Stomach (tissue), 9 donors: Measurements from ENCODE around the gene MTREX. TPM values are rescaled to one million over a fixed set of nuclear protein-coding genes. Genes with fewer than 3 reads are reported as not detected.

Source experiments
- DNase-seq, 2 donors: peaks; one replicate each; pipeline versions ENCODE4 v3.0.0 to v3.0.0-alpha.2; 2013 to 2019
- H3K27ac ChIP-seq, 5 donors: fragments of 200-600 bp in 4 of 5; sonication (generic) in 4 of 5; one replicate each; pipeline ENCODE4 v1.5.1; 2013 to 2019; ENCODE audit warnings: mild to moderate bottlenecking in 1 of 5, moderate library complexity in 1 of 5
- H3K27me3 ChIP-seq, 3 donors: fragments of 200-600 bp; sonication (generic); one replicate each; pipeline ENCODE4 v1.5.1; 2017 to 2019; ENCODE audit warnings: mixed run types in 1 of 3
- H3K36me3 ChIP-seq, 4 donors: fragments of 200-600 bp; sonication (generic); 1 replicate in 3 of 4; 2 replicates in 1 of 4; pipeline ENCODE4 v1.5.1; 2016 to 2019
- H3K4me1 ChIP-seq, 4 donors: fragments of 200-600 bp; sonication (generic); one replicate each; pipeline ENCODE4 v1.5.1; 2016 to 2019
- H3K4me3 ChIP-seq, 4 donors: fragments of 200-600 bp; sonication (generic) in 3 of 4; one replicate each; pipeline ENCODE4 v1.5.1; 2016 to 2019; ENCODE audit warnings: mild to moderate bottlenecking in 1 of 4
- H3K9me3 ChIP-seq, 4 donors: fragments of 200-600 bp; sonication (generic); one replicate each; pipeline ENCODE4 v1.5.1; 2016 to 2019
- EP300 ChIP-seq: sonication (generic); formaldehyde crosslinking; IDR thresholded peaks from one replicate; pipeline ENCODE4 v1.6.1; 2017; ENCODE audit warnings: antibody characterized with exemption
- POLR2A ChIP-seq, 4 donors: fragments of 450-650 bp; IDR thresholded peaks; one replicate each; pipeline ENCODE4 v1.6.1; 2016; ENCODE audit warnings: antibody characterized with exemption in 4 of 4, control low read depth in 2 of 4, mild to moderate bottlenecking in 1 of 4, moderate library complexity in 1 of 4
- POLR2AphosphoS5 ChIP-seq, 3 donors: sonication (generic); formaldehyde crosslinking; IDR thresholded peaks; one replicate each; pipeline ENCODE4 v1.6.1; 2016; ENCODE audit warnings: antibody characterized with exemption in 3 of 3
- WGBS, 5 donors: extraction: QIAGEN DNeasy Blood & Tissue Kit in 3 of 5; methylation state at CpG; one replicate each; pipeline versions ENCODE4 v1.1.5 to v1.1.7; 2013 to 2018; 5-methylcytosine and 5-hydroxymethylcytosine counted together
- intact Hi-C: fragments of 100-400 bp; cut with DNase I; formaldehyde crosslinking; loops from one replicate; pipeline ENCODE4 v1.15.1; 2023; ENCODE audit warnings: low total_unique reads
- polyA plus RNA-seq, 3 donors: library from polyadenylated mRNA; stranded (reverse); fragments of 200-250 nt; gene quantifications; one replicate each; pipeline ENCODE4 v1.2.3, GENCODE V29; 2013
- total RNA-seq, 5 donors: library from RNA; depleted of rRNA; stranded (reverse); fragments of >200 nt; gene quantifications; one replicate each; pipeline versions ENCODE4 v1.1.0 to v1.2.3, GENCODE V29; 2014 to 2016
- TF ChIP-seq, protein P1 (sequence below), 7 experiments: fragments of 450-650 bp in 4 of 7; fragments of 200-600 bp in 3 of 7; sonication (generic) in 3 of 7; IDR thresholded peaks; one replicate each; pipeline ENCODE4 v1.5.1; 2016 to 2019; ENCODE audit warnings: antibody characterized with exemption in 7 of 7, control low read depth in 2 of 7, mild to moderate bottlenecking in 1 of 7
- donor health status: healthy with polysubstance abuse.
- donor health status: Bipolar disorder and iron deficiency.
- donor health status: healthy.

Gene MTREX
- total and polyA plus RNA-seq, 8 donors = 13.6 to 138 (median 30.3) TPM

DNA sequence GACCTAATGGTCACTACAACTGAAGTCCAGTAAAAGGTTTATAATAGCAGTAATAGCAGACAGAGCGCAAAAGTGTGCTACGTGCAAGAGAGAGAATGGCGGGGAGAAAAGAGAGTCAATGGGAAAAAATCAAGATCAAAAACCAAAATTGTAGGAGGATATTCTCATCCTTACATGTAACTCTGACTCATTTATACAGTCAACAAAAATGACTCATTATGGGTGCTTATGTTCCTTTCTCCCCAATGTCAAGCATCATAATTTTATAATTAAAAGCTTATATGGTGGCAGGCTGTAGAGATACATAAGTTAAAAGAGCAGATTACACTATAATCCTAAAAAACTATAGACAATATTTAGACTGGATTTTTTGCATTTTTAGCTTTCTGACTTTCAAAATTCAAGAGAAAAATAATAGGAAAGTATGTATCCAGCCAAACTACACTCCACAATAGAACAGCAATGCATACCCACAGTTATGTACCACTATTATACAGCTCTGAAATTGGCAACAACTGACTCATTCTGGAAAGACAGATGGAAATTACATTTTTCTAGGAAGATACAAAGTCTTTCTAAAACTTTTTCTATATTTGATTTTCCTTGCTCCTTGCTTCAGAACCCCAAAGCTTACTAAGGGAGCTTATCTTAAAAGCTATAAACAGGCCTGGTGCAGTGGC, 148.6 kb downstream of the MTREX start:
- no peaks in the 10 kb centered on the region for H3K27me3 ChIP-seq
- no peak overlapping the region for H3K4me3 ChIP-seq
- WGBS, 5 donors = 87 to 96% (median 95%) methylated on average over 3 of the region's 3 CpGs
- no peak for DNase-seq
- peaks cover 0 to 6% (median 3%) of the 10 kb centered on the region in 4 donors for H3K36me3 ChIP-seq
- H3K9me3 ChIP-seq = no peaks in the 10 kb centered on the region
- H3K4me1 ChIP-seq = peaks cover 0 to 43% (median 19%) of the 10 kb centered on the region in 4 donors
- H3K27ac ChIP-seq = no peak overlapping the region
- TF ChIP-seq, protein P1, sequence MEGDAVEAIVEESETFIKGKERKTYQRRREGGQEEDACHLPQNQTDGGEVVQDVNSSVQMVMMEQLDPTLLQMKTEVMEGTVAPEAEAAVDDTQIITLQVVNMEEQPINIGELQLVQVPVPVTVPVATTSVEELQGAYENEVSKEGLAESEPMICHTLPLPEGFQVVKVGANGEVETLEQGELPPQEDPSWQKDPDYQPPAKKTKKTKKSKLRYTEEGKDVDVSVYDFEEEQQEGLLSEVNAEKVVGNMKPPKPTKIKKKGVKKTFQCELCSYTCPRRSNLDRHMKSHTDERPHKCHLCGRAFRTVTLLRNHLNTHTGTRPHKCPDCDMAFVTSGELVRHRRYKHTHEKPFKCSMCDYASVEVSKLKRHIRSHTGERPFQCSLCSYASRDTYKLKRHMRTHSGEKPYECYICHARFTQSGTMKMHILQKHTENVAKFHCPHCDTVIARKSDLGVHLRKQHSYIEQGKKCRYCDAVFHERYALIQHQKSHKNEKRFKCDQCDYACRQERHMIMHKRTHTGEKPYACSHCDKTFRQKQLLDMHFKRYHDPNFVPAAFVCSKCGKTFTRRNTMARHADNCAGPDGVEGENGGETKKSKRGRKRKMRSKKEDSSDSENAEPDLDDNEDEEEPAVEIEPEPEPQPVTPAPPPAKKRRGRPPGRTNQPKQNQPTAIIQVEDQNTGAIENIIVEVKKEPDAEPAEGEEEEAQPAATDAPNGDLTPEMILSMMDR (IDR thresholded peaks at IDR 0.05) = no peak
- no peak for TF ChIP-seq POLR2A (IDR thresholded peaks at IDR 0.05)
- TF ChIP-seq EP300 = no peak
- no peak for TF ChIP-seq POLR2AphosphoS5 (IDR thresholded peaks at IDR 0.05)
- intact Hi-C loops = no loop called here

DNA sequence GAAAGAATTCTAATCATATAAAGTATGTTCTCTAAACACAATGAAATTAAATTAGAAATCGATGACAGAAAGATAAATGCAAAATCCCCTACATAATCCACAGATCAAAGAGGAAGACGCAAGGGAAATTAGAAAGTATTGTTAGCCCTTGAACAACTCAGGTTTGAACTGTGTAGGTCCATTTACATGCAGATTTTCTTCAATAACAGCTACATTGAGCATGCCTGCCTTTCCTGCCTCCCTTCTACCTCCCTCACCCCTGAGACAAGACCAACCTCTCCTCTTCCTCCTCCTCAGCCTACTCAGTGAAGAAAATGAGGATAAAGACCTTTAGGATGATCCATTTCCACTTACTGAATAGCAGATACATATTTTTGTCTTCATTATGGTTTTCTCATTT, 151.8 kb downstream of the MTREX start:
- no peak overlapping the region for H3K27ac ChIP-seq
- H3K9me3 ChIP-seq = no peaks in the 10 kb centered on the region
- H3K4me1 ChIP-seq = peaks cover 0 to 15% (median 6%) of the 10 kb centered on the region in 4 donors
- H3K36me3 ChIP-seq = peaks cover 0 to 18% (median 14%) of the 10 kb centered on the region in 4 donors
- H3K27me3 ChIP-seq = no peaks in the 10 kb centered on the region
- TF ChIP-seq, protein P1 (IDR thresholded peaks at IDR 0.05) = no peak
- TF ChIP-seq POLR2AphosphoS5 (IDR thresholded peaks at IDR 0.05) = no peak
- no peak for TF ChIP-seq EP300
- TF ChIP-seq POLR2A (IDR thresholded peaks at IDR 0.05) = no peak
- no peak for DNase-seq
- WGBS, 5 donors = 74 to 97% (median 96%) methylated on average over 2 of the region's 2 CpGs
- intact Hi-C loops = no loop called here
- H3K4me3 ChIP-seq = no peak overlapping the region

- no peak overlapping the region for H3K4me3 ChIP-seq
- no peak for DNase-seq
- no peak overlapping the region for H3K27ac ChIP-seq
- peaks cover 0 to 37% (median 26%) of the 10 kb centered on the region in 4 donors for H3K36me3 ChIP-seq
- peaks cover 12 to 24% (median 18%) of the 10 kb centered on the region in 4 donors for H3K4me1 ChIP-seq
- TF ChIP-seq EP300 = no peak
- no peak for TF ChIP-seq POLR2AphosphoS5 (IDR thresholded peaks at IDR 0.05)
- TF ChIP-seq, protein P1 (IDR thresholded peaks at IDR 0.05) = no peak
- intact Hi-C loops = no loop called here
- 94 to 99% (median 97%) methylated on average over 3 of the region's 3 CpGs for WGBS, 5 donors
- H3K9me3 ChIP-seq = no peaks in the 10 kb centered on the region
- no peaks in the 10 kb centered on the region for H3K27me3 ChIP-seq
These were observed 155.8 kb downstream of the MTREX start for GRCh38 chr5:55463613-55464012.

DNA sequence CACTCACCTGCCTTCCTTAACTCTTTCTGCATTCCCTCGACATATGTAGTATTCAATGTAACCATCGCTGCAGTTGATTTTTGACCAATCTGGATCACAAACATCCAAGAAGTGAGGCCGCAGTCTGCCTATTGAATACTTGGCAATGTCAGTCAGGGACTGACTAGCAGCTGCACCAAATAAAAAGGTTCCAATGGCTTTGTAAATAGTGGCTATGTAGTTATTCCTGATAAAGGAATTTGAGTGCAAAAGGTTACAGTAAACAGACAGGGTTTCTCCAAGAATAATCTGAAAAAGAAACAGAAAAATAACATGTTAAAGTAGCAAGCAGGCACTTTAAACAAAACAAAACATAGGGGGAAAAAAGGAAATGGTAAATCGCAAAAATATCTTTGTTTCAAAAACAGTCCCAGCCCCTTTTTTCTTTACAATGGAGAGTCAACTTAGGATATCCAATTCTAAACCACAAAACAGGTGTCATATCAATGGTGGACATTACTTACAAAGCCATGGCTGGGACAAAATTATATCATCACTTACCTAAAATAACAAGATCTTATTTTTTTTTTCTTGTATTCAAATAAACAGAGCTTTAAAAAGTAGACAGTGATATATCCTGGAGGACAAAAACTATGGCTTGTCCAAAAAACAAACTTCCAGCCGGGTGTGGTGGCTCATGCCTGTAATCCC, 160.2 kb downstream of the MTREX start:
- no peaks in the 10 kb centered on the region for H3K27me3 ChIP-seq
- H3K9me3 ChIP-seq = no peaks in the 10 kb centered on the region
- TF ChIP-seq POLR2A (IDR thresholded peaks at IDR 0.05) = no peak
- TF ChIP-seq, protein P1 (IDR thresholded peaks at IDR 0.05) = no peak
- TF ChIP-seq POLR2AphosphoS5 (IDR thresholded peaks at IDR 0.05) = peak in 1 of 3 donors; percentile 35
- no peak for TF ChIP-seq EP300
- intact Hi-C loops = no loop called here
- H3K4me3 ChIP-seq = no peak overlapping the region
- peaks cover 0 to 39% (median 21%) of the 10 kb centered on the region in 4 donors for H3K36me3 ChIP-seq
- H3K27ac ChIP-seq = peak overlapping the region in 4 of 5 donors; percentile 1 to 71 (median 38)
- peaks cover 12 to 61% (median 37%) of the 10 kb centered on the region in 4 donors for H3K4me1 ChIP-seq
- 19 to 41% (median 29%) methylated on average over 5 of the region's 5 CpGs for WGBS, 5 donors
- DNase-seq = peak in 1 of 2 donors; percentile 31
